GM12872 (cell line): Measurements from ENCODE around the gene ATF7.

Experiments
- CTCF ChIP-seq: IDR thresholded peaks from 3 replicates; pipeline ENCODE4 v1.5.1; 2011; ENCODE audit warnings: low read depth, mild to moderate bottlenecking, low read length, moderate library complexity; ENCODE audit not compliant: insufficient read depth

Gene ATF7

GRCh38 chr12:53571295-53571694 lies 54.9 kb downstream of the ATF7 start:
- TF ChIP-seq CTCF: no peak

GRCh38 chr12:53568809-53569557 lies 57.2 kb downstream of the ATF7 start:
- TF ChIP-seq CTCF: no peak

GRCh38 chr12:53567961-53568808 lies 58.0 kb downstream of the ATF7 start:
- no peak for TF ChIP-seq CTCF

GRCh38 chr12:53564941-53565340 lies 61.2 kb downstream of the ATF7 start:
- no peak for TF ChIP-seq CTCF

- no peak for TF ChIP-seq CTCF
Measured at GRCh38 chr12:53564278-53564677, 61.9 kb downstream of the ATF7 start.

- TF ChIP-seq CTCF: no peak
Measured at GRCh38 chr12:53563452-53564028, 62.6 kb downstream of the ATF7 start.

- TF ChIP-seq CTCF: no peak
Measured at GRCh38 chr12:53561590-53561953, 64.6 kb downstream of the ATF7 start.
